GM19438 (cell line): ENCODE measurements around the gene ESR2.

Experiments used
- ATAC-seq: cut with Tn5 transposase; IDR thresholded peaks from one replicate; pipeline ENCODE4 v1.9.1; 2021; ENCODE audit warnings: low read depth; ENCODE audit not compliant: unreplicated experiment

Gene ESR2

DNA sequence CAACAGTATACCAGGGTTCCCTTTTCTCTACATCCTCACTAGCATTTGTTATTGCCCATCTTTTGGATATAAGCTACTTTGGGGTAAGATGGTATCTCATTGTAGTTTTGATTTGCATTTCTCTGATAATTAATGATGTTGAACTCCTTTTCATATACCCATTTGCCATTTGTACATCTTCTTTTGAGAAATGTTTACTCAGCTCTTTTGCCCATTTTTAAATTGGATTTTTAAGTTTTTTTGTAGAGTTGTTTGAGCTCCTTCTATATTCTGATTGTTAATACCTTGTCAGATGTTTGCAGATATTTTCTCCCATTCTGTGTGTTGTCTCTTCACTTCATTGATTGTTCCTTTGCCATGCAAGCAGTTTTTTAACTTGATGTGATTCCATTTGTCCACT lies 22.2 kb downstream of the ESR2 start:
- ATAC-seq = no peak

DNA sequence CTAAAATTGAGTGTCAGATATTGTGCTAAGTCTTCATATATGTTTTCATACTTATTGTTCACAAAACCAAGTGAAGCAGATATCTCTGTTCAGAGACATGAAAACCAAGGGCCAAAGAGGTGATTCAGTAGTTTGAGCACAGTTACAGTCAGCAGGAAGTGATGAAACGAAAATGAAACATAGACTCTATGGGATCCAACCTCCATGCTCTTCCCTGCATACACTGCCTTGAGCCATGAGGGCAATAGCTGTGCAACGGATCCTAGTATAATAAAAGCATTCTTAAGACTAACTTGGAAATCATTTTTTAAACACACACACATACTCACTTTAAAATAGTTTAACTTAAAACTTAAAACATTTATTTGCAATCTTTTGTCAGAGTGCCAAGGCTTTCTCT lies 27.9 kb downstream of the ESR2 start:
- ATAC-seq = no peak

DNA sequence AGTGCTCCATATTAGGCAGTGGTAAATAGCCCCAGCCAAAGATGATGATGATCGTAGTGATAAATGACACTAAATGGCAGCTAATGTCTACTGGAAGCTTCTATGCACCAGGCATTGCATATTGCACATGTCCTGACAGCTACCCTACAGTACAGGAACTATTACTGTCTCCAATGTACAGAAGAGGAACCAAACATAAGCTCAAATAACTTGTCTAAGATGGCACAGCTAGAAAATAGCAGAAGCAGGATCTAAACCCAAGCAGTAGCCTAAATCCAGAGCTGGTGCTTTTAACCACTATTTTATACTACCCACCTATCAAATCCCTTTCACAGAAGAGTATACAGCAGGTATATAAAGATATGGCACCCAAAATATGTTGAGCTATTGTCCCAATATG lies 28.9 kb downstream of the ESR2 start:
- no peak for ATAC-seq

DNA sequence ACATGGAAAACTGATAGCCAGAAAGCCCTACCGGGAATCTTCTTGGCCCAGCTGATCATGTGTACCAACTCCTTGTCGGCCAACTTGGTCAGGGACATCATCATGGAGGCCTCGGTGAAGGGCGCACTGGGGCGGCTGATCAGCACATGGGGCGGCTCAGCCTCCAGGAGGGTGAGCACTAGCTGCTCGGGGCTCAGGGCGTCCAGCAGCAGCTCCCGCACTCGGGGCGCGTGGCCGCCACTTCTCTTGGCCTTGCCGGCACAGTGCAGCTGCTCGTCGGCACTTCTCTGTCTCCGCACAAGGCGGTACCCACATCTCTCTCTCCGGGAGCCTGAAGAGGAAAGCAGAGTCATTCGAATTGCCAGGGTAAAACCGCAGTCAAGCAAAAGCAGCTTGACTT lies 33.8 kb downstream of the ESR2 start:
- ATAC-seq = no peak

DNA sequence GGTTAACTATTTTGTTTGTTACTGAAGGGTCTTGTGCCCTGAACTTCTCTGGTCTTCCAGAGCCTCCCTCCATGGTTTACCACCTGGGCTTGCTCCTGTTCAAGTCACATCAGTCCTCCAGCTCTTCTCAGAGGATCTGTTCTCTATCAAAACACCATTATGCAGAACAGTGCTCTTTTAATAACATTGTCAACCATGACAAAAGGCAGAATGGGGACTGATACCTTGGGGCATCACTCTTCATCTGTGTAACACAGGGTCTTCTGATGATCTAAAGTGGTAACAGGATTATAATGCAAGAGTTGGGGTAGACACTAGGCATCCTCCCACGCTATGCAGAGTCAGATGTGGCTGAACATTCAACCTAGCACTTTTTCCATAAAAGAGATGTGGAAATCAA lies 38.4 kb downstream of the ESR2 start:
- ATAC-seq = no peak

DNA sequence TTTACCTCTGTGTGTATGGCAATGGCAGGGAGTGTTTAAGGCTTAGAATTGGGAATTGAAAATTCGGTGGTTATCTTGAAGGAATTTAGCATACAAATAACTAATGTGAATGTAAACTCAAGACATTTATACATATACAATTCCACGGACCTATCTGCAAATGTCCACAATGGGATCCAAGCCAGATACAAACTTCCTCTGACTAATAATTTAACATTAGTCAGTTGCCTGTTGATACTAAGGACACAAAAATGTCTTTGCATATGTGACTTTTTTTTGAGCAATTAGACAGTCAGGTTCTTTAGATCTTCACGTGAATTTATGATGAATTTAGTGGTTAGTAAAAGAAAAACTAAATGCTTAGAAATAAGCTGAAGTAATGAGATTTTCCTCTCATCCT lies 40.5 kb downstream of the ESR2 start:
- no peak for ATAC-seq

DNA sequence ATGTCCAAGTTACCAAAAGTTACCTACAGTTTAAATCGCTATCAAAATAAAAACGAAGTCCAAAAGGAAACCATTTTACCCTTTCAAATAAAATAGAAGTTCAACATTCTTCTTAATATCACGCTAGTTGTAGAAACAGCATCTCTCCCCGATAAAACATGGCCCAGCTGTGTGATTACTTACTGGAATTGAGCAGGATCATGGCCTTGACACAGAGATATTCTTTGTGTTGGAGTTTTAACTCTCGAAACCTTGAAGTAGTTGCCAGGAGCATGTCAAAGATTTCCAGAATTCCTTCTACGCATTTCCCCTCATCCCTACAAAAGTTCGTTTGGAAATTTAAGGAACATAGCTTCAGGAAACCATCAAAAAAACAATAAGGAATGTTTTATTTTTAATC lies 44.8 kb downstream of the ESR2 start:
- ATAC-seq = no peak

DNA sequence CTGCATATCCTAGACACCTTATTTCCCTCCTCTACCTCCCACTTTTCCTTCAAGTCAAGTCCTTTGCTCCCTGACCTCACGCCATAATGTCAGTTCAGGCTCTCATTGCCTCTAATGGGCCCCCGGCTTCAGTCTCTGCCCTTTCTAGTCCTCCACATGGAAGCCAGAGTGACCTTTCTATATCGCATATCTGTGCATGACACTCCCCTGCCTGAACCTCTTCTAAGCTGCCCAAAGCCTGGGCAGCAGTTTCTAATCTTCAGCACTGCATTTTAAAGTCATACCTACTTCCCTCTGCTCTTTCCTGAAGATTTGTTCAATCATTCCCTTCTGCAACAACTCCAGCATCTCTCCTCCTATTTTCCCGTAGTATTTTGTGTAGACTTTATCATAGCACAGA lies 45.5 kb downstream of the ESR2 start:
- no peak for ATAC-seq

DNA sequence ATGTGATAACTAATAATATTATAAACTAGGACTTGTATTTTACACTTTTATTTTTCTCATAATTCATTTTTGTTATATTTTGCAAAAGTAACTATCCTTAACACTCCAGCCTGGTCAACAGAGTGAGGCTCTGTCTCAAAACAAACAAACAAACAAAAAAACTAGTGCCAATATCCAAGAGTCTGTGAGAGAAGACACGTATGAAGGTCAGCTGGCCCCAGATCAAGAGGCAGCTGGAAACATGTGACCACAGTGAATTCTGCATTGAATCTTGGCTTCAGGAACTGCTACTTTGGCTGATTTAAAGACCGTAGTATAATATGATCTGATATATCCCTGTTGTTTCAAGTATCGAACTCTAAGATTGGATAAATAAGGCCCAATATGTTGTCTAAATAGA lies 47.0 kb downstream of the ESR2 start:
- ATAC-seq = no peak

DNA sequence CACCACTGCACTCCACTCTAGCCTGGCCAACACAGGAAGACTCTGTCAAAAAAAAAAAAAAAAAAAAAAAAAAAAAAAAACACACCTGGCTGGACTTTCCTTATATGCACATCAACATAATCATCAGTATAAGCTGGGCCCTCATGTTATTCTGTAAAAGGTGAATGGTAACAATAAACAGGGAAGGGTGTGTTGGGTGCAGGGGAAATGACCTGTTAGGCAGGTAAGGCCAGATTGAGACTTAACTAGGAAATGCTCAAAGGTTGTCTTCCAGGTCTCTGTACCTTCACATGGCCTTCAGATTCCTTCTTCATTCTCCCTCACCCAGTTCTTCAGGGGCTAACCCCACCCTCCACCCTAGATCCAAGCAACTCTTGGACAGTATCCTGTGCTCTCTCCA lies 47.5 kb downstream of the ESR2 start:
- no peak for ATAC-seq

DNA sequence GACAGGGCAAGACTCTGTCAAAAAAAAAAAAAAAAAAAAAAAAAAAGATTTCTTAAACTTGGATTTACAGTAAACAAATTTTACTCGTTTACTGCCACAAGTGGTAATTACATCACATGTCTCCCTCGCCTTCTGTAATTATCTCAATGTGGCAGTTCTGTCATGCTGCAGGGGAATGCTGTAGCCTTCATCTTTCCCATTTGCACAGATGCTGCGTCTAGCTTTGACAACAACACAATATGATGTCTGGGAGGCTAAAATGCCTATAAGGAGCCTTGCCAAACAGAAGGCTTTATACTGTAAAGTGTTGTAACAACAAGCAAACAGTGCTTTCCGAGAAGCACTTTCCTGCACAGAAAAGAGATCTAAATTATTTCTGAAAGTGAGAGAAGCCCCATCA lies 48.7 kb downstream of the ESR2 start:
- ATAC-seq = no peak

DNA sequence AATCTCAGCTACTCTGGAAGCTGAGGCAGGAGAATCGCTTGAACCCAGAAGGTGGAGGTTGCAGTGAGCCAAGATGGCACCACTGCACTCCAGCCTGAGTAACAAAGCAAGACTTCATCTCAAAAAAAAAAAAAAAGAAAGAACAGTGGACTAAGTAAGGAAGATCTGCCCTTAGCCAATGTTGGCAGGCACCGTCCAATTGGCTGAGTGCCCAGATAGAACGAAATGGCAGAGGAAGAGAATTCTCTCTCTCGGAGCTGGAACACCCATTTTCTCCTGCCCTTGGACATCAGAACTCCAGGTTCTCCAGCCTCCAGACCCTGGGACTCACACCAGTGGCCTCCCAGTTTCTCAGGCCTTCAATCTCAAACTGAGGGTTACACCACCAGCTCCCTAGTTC lies 49.9 kb downstream of the ESR2 start:
- no peak for ATAC-seq

DNA sequence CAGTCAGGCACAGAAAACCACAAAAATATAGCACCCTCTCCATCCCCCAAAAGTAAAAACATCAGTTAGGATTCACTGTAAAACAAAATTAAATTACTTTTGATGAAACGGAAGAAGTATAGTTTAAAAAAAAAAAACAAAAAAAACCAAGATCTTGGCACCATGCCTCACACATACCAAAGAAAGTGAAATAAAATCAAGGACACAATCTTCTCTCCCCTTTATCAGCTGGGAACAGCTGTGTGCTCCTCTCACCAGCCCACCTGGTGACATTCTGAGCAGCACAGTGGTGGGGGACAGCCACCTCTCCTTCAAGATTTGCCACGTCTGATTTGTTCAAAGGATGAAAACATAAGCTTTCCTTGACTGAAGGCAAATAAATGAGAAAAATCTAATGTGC lies 55.5 kb downstream of the ESR2 start:
- ATAC-seq = no peak

DNA sequence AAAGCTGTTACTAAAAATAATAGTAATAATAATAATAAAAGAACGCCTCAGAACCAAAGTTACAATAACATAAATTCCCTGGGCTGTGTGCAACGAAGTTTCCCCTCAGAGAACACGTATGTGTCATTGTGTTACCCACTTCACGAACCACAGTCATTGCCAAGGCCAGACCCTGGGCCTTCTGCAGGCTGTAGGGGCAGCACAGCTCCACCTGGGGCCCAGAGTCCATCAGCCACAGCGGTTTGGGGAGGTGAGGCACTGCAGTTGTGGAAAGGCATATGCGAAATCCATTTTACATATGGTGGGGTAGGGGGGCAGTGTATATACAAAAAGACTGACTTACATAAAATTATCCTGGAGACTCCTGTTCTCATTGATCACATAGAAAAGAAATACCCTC lies 56.1 kb downstream of the ESR2 start:
- no peak for ATAC-seq

DNA sequence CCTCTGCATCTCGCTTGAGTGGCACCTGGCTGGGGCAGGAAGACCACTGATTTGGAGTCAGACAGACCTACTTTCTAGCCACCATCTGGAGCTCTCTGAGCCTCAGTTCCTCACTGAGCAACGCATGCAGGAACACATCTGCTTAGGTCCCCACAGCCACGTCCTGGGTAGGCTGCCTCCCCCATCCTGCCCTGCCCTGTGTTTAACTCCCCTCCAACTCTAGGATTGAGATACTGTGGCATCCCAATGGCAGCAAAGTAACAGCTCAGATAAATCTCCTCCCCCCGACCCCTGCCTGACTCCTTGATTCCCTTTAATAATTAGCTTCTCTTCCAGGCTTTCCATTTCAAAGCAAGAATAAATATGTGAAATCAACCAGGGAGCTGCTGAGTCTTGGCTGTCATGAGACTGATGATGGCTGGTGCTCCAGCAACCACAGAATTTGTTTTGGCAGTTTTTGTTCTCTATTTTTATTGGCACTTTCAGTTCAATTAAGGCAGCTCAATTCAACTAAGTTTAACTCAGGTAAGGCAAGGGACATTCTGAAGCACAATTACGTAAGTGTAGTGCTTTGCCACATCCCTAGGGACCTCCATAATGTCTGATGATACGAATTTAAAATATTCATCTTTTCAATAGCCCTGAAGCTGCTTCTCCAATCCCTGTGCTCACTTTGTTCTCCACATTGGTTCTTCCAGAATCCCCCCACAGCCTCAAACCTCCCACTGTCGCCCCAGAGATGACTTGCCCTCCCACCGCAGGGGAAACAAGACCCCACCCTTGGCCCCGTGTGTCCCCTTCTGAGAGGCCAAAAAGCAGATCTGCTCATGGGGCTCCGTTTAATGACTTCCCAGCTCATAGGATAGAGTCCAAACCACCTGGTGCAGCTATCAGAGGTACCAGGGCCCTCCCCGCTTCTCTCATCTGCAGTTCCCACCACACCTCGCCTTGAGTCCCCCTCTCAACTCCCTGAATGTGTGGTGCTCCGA lies 58.2 kb downstream of the ESR2 start:
- ATAC-seq = peak; percentile 68

DNA sequence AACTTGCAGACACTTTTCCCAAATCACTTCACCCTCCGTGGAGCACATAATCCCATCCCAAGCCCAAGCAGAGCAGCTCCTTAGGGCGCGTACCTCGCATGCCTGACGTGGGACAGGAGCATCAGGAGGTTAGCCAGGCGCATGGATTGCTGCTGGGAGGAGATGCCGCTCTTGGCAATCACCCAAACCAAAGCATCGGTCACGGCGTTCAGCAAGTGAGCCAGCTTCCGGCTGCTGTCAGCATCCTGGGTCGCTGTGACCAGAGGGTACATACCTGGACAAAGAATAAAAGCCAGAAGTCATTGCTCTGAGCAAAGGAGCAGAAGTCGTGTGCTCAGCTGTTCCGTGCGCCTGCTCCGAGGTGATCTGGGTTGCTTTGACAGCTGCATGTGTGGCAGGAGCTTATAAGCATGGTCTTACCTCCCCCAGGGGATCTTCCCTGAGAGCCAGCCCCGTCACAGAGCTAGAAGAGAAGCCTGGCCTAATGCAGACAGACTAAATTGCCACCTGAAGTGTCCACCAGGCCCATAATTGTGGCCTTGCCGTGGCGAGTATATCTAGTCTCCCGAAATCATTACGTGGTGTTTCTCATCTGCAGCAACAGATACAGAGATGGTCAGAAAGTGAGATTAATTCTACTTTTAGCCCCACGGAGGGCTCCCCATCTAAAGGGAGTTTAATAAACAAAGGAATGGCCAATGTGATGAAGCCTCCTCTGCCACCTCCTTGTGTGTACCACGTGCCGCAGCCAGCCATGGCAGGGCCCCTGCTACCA lies 59.1 kb downstream of the ESR2 start:
- ATAC-seq = no peak

DNA sequence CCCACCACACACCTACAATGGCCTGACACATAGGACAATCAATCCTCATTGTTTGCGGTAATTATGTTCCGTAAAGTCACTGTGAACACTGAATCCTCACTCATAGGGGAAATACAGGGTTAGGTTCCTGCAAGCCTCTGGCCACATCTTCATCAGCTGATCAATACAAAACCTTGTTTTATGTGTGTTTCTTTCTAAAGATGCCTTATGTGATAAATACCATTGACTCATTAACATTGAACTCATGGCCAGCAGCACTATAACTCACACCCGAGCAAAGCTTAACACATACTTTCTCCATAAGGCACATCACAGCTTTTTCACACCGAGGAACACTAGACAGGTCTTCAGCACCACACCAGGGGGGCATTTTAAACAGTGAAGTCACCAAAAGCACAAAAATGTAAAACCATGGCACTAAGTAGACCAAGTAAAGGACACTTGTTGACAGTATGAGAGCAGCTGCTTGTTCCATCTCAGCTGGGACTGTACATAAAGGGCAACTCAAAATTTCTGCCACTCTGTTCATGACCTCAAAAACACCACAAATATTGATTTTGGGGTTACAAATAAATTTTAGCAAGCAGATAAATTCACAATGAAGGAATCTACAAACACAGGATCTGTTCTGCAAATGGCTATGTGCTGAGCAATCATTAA lies 60.5 kb downstream of the ESR2 start:
- ATAC-seq = no peak

DNA sequence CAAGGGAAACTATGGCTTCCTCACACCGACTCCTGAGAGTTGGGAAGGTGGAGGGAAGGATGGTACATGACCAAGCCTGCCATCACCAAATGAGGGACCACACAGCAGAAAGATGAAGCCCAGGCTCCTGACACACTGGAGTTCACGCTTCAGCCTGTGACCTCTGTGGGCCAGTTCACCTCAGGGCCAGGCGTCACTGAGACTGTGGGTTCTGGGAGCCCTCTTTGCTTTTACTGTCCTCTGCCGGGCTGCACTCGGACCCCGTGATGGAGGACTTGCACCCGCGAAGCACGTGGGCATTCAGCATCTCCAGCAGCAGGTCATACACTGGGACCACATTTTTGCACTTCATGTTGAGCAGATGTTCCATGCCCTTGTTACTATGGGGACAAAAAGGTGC lies 61.2 kb downstream of the ESR2 start:
- no peak for ATAC-seq

DNA sequence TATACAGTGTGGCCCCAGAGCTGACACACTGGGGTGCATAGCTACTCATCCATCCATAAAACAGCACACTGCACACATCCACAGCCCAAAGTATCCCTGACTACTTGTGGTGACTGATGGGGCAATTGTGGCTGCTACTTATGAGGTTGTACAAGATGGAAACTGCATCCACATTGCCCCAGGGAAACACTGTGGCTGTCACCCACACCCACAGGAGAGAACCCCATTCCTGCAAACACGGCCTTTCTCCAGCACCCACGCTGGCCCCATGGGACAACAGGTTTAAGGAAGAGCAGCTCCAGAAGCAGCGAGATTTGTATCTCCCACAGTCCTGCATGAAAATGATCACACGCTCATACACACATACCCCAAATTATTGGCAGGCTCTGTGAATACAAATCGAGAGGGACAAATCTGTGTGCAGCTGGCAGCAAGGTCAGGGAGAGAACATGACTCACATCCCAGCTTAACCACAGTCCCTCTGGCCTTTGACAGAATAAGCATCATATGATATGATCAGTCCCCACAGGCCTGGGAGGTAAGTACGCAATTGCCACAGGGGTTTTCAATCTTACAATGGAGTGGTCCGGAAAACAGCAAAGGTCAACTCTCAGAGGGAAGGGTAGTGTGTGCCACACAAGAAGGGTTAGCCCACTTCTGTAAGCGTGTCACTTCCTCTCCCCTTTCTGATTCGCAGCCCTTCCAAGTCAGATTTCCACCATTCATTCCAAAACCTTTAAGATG lies 61.9 kb downstream of the ESR2 start:
- no peak for ATAC-seq

DNA sequence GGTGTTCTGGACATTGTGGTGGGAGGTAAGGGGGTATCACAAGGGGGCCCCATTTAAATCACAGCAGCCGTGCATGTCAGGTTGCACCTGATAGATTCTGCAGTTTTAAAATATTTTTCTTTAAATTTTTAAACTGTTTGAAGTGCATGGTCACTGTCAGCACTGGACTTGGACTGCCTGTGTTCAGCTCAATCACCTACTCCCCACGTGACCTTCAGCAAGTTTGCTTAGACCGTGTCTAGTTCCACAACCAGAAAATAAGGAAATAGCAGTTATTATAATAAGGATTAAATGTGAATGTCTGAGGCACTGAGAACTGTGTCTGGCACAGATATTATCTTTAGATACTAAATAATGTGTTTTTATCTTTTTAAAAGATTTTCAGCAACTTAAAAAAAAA lies 64.7 kb downstream of the ESR2 start:
- no peak for ATAC-seq

DNA sequence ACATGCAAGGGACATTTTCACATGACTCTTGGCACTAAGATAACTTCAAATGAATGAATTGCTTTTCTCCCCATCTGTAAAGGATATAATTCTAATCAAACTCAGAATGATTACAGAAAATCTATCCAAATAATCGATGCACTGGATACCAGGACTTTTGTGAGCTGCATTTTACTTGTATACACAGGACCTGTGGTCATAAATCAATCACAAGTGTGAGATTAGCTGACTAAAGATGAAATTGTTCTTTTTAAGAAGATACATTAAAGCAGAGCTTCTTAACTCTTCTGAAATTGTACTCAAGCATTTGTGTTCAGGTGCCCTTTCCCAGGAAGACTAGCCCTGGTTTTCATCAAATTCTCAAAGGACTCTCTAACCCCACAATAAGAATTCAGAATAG lies 66.3 kb downstream of the ESR2 start:
- no peak for ATAC-seq
